ENCODE results near the gene ADH7.

The ADH7 gene

GRCh38 chr4:99467887-99468286 is 32.7 kb upstream of the ADH7 start:
- Histone ChIP-seq H4K20me1 (ENCODE audit: insufficient read depth, low read length) (no peaks in the 10 kb centered on the region), H3K27me3 (ENCODE audit: insufficient read depth, low read length) (no peaks in the 10 kb centered on the region), H3K4me1 (ENCODE audit: insufficient read depth, low read length, severe bottlenecking) (no peaks in the 10 kb centered on the region), H3K4me3 (ENCODE audit: low read depth, low read length, poor library complexity, severe bottlenecking) (no peak overlapping the region), H3K9me3 (ENCODE audit: low read length) (no peaks in the 10 kb centered on the region), H2AFZ (ENCODE audit: low read length) (no peak overlapping the region), H3K9me2 (ENCODE audit: low read depth, low read length) (no peaks in the 10 kb centered on the region), H3K4me2 (ENCODE audit: low read length) (no peak overlapping the region), H3K79me2 (ENCODE audit: insufficient read depth, low read length) (no peaks in the 10 kb centered on the region), H3K27ac (ENCODE audit: low read depth, low read length, poor library complexity, severe bottlenecking) (no peak overlapping the region), H3F3A (ENCODE audit: insufficient read depth, low read length) (no peaks in the 10 kb centered on the region), H3K36me3 (ENCODE audit: insufficient read depth, low read length) (no peaks in the 10 kb centered on the region), H3K9ac (ENCODE audit: low read length) (no peak overlapping the region)
- TF ChIP-seq CTCF (IDR thresholded peaks at IDR 0.05; ENCODE audit: low read length) = no peak
- no peak for TF ChIP-seq EZH2 (IDR thresholded peaks at IDR 0.05; ENCODE audit: borderline replicate concordance, low read length)

DNA sequence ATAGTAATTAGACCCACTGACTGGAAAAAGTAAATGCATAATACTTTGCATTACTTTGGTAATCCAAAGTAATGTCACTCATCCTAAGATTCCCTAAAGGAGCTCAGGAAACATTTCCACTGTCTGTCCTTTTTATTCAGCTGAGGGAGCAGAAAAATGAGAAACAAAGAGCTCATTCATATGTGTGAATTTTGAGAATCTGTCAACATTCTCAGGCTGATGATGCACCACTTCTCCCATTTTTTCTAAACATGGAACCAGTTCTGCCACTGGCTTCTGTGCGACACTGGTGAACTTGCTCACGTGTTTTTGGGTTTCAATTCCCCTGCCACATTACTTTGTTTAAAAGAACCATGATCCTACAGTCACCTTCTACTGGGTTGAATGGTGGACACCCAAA is 28.4 kb upstream of the ADH7 start:
- H3K9me3 ChIP-seq (ENCODE audit: low read length) = no peaks in the 10 kb centered on the region
- H3K27ac ChIP-seq (ENCODE audit: low read depth, low read length, poor library complexity, severe bottlenecking) = no peak overlapping the region
- H4K20me1 ChIP-seq (ENCODE audit: insufficient read depth, low read length) = no peaks in the 10 kb centered on the region
- H3K79me2 ChIP-seq (ENCODE audit: insufficient read depth, low read length) = no peaks in the 10 kb centered on the region
- H3F3A ChIP-seq (ENCODE audit: insufficient read depth, low read length) = no peaks in the 10 kb centered on the region
- no peak overlapping the region for H3K4me3 ChIP-seq (ENCODE audit: low read depth, low read length, poor library complexity, severe bottlenecking)
- H3K27me3 ChIP-seq (ENCODE audit: insufficient read depth, low read length) = no peaks in the 10 kb centered on the region
- H3K4me2 ChIP-seq (ENCODE audit: low read length) = no peak overlapping the region
- no peak overlapping the region for H2AFZ ChIP-seq (ENCODE audit: low read length)
- no peaks in the 10 kb centered on the region for H3K36me3 ChIP-seq (ENCODE audit: insufficient read depth, low read length)
- H3K4me1 ChIP-seq (ENCODE audit: insufficient read depth, low read length, severe bottlenecking) = no peaks in the 10 kb centered on the region
- no peak overlapping the region for H3K9ac ChIP-seq (ENCODE audit: low read length)
- TF ChIP-seq EZH2 (IDR thresholded peaks at IDR 0.05; ENCODE audit: borderline replicate concordance, low read length) = no peak
- TF ChIP-seq CTCF (IDR thresholded peaks at IDR 0.05; ENCODE audit: low read length) = no peak
- no peaks in the 10 kb centered on the region for H3K9me2 ChIP-seq (ENCODE audit: low read depth, low read length)

GRCh38 chr4:99462875-99463464 is 27.8 kb upstream of the ADH7 start:
- H3K9me2 ChIP-seq (ENCODE audit: low read depth, low read length) = no peaks in the 10 kb centered on the region
- H4K20me1 ChIP-seq (ENCODE audit: insufficient read depth, low read length) = no peaks in the 10 kb centered on the region
- H3K79me2 ChIP-seq (ENCODE audit: insufficient read depth, low read length) = no peaks in the 10 kb centered on the region
- TF ChIP-seq CTCF (IDR thresholded peaks at IDR 0.05; ENCODE audit: low read length) (peak; percentile 79), EZH2 (IDR thresholded peaks at IDR 0.05; ENCODE audit: borderline replicate concordance, low read length) (no peak)
- H3K4me1 ChIP-seq (ENCODE audit: insufficient read depth, low read length, severe bottlenecking) = no peaks in the 10 kb centered on the region
- no peak overlapping the region for H3K27ac ChIP-seq (ENCODE audit: low read depth, low read length, poor library complexity, severe bottlenecking)
- H2AFZ ChIP-seq (ENCODE audit: low read length) = no peak overlapping the region
- H3K36me3 ChIP-seq (ENCODE audit: insufficient read depth, low read length) = no peaks in the 10 kb centered on the region
- no peaks in the 10 kb centered on the region for H3K27me3 ChIP-seq (ENCODE audit: insufficient read depth, low read length)
- no peak overlapping the region for H3K4me2 ChIP-seq (ENCODE audit: low read length)
- H3K9me3 ChIP-seq (ENCODE audit: low read length) = no peaks in the 10 kb centered on the region
- H3K4me3 ChIP-seq (ENCODE audit: low read depth, low read length, poor library complexity, severe bottlenecking) = no peak overlapping the region
- no peaks in the 10 kb centered on the region for H3F3A ChIP-seq (ENCODE audit: insufficient read depth, low read length)
- no peak overlapping the region for H3K9ac ChIP-seq (ENCODE audit: low read length)
